Measurements from ENCODE around the gene PTPRG.

PTPRG gene

GRCh38 chr3:62127116-62127515, 565.7 kb downstream of the PTPRG start:
- H3K9me3 ChIP-seq (ENCODE audit: severe bottlenecking) = no peaks in the 10 kb centered on the region
- no peak overlapping the region for H3K27ac ChIP-seq (ENCODE audit: poor library complexity, severe bottlenecking)
- no peak for DNase-seq (ENCODE audit: low spot score)
- no peaks in the 10 kb centered on the region for H3K36me3 ChIP-seq (ENCODE audit: low read depth)
- H3K4me1 ChIP-seq (ENCODE audit: insufficient read depth, poor library complexity, severe bottlenecking) = no peaks in the 10 kb centered on the region
- TF ChIP-seq, protein P1, sequence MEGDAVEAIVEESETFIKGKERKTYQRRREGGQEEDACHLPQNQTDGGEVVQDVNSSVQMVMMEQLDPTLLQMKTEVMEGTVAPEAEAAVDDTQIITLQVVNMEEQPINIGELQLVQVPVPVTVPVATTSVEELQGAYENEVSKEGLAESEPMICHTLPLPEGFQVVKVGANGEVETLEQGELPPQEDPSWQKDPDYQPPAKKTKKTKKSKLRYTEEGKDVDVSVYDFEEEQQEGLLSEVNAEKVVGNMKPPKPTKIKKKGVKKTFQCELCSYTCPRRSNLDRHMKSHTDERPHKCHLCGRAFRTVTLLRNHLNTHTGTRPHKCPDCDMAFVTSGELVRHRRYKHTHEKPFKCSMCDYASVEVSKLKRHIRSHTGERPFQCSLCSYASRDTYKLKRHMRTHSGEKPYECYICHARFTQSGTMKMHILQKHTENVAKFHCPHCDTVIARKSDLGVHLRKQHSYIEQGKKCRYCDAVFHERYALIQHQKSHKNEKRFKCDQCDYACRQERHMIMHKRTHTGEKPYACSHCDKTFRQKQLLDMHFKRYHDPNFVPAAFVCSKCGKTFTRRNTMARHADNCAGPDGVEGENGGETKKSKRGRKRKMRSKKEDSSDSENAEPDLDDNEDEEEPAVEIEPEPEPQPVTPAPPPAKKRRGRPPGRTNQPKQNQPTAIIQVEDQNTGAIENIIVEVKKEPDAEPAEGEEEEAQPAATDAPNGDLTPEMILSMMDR (IDR thresholded peaks at IDR 0.05; ENCODE audit: poor library complexity, severe bottlenecking) = no peak
- no peaks in the 10 kb centered on the region for H3K27me3 ChIP-seq (ENCODE audit: insufficient read depth, poor library complexity, severe bottlenecking)
- no peak overlapping the region for H3K4me3 ChIP-seq (ENCODE audit: severe bottlenecking)
- ATAC-seq (ENCODE audit: low read depth) = no peak

DNA sequence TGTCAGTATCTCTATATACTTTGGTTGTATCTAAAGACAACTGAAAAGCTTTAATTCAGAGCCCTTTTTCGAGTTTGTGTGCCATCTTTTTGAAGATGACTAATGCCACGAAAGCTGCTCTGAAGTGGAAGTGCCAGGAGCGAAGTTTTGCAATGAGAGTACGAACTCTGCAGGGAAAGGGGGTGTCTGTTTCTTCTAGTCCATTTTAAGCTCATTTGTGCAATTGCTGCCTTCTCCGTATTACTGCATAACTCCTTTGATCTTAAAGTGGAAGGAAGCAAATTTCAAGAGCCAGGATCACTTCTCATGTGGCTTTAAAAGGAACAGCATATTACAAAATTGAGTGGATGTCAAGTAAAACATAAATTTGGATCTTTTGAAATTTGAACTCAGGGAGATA, 566.7 kb downstream of the PTPRG start:
- no peak for ATAC-seq (ENCODE audit: low read depth)
- TF ChIP-seq, protein P1 (IDR thresholded peaks at IDR 0.05; ENCODE audit: poor library complexity, severe bottlenecking) = no peak

GRCh38 chr3:62128681-62129080, 567.3 kb downstream of the PTPRG start:
- H3K36me3 ChIP-seq (ENCODE audit: low read depth) = no peaks in the 10 kb centered on the region
- H3K4me3 ChIP-seq (ENCODE audit: severe bottlenecking) = no peak overlapping the region
- H3K4me1 ChIP-seq (ENCODE audit: insufficient read depth, poor library complexity, severe bottlenecking) = no peaks in the 10 kb centered on the region
- ATAC-seq (ENCODE audit: low read depth) = no peak
- DNase-seq (ENCODE audit: low spot score) = no peak
- H3K9me3 ChIP-seq (ENCODE audit: severe bottlenecking) = no peaks in the 10 kb centered on the region
- no peaks in the 10 kb centered on the region for H3K27me3 ChIP-seq (ENCODE audit: insufficient read depth, poor library complexity, severe bottlenecking)
- TF ChIP-seq, protein P1 (IDR thresholded peaks at IDR 0.05; ENCODE audit: poor library complexity, severe bottlenecking) = no peak
- no peak overlapping the region for H3K27ac ChIP-seq (ENCODE audit: poor library complexity, severe bottlenecking)

More for the DNA sequence above, 566.7 kb downstream of the PTPRG start:
- Histone ChIP-seq H3K27ac (ENCODE audit: poor library complexity, severe bottlenecking) (no peak overlapping the region), H3K4me3 (ENCODE audit: severe bottlenecking) (no peak overlapping the region), H3K4me1 (ENCODE audit: insufficient read depth, poor library complexity, severe bottlenecking) (no peaks in the 10 kb centered on the region), H3K36me3 (ENCODE audit: low read depth) (no peaks in the 10 kb centered on the region), H3K9me3 (ENCODE audit: severe bottlenecking) (no peaks in the 10 kb centered on the region), H3K27me3 (ENCODE audit: insufficient read depth, poor library complexity, severe bottlenecking) (no peaks in the 10 kb centered on the region)
- DNase-seq (ENCODE audit: low spot score) = no peak

DNA sequence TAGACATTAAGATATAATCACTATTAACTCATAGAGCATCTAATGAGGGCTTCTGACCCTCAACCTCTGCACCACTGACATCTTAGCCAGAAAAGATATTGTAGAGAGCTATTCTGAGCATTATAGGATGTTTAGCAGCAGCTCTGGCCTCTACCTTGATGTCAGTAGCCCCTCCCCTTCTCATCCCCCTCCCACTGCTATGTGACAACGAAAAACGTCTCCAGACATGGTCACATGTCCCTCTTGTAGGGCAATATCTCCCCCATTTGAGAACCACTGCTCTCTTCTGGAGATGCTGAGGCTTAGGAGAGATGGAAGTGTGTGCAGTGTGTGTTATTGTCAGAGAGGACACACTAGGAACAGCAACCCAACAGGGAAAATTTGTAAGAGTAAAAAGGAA, 569.7 kb downstream of the PTPRG start:
- ATAC-seq (ENCODE audit: low read depth) (no peak), DNase-seq (ENCODE audit: low spot score) (no peak)
- Histone ChIP-seq H3K27ac (ENCODE audit: poor library complexity, severe bottlenecking) (no peak overlapping the region), H3K27me3 (ENCODE audit: insufficient read depth, poor library complexity, severe bottlenecking) (no peaks in the 10 kb centered on the region), H3K9me3 (ENCODE audit: severe bottlenecking) (no peaks in the 10 kb centered on the region), H3K36me3 (ENCODE audit: low read depth) (no peaks in the 10 kb centered on the region), H3K4me3 (ENCODE audit: severe bottlenecking) (no peak overlapping the region), H3K4me1 (ENCODE audit: insufficient read depth, poor library complexity, severe bottlenecking) (peaks cover 7% of the 10 kb centered on the region)
- TF ChIP-seq, protein P1 (IDR thresholded peaks at IDR 0.05; ENCODE audit: poor library complexity, severe bottlenecking) = no peak

DNA sequence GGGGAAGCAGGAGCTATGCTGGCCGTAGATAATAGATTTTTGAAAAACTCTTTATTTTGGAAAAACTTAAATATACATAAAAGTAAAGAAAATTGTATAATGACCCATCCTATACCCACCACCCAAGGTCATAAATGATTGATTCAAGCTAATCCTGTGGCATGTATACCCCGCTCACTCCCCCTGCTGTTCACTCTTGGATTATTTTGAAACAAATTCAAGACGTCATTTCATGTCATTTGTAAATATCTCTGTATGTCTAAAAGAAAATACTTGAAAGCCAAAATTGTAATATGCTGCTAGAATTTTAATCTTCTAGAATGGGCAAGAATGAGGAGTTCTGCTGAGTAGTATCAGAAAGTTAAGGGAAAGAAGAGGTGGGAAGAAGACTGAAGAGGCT, 570.2 kb downstream of the PTPRG start:
- no peaks in the 10 kb centered on the region for H3K27me3 ChIP-seq (ENCODE audit: insufficient read depth, poor library complexity, severe bottlenecking)
- DNase-seq (ENCODE audit: low spot score) (no peak), ATAC-seq (ENCODE audit: low read depth) (no peak)
- no peaks in the 10 kb centered on the region for H3K9me3 ChIP-seq (ENCODE audit: severe bottlenecking)
- H3K36me3 ChIP-seq (ENCODE audit: low read depth) = no peaks in the 10 kb centered on the region
- TF ChIP-seq, protein P1 (IDR thresholded peaks at IDR 0.05; ENCODE audit: poor library complexity, severe bottlenecking) = no peak
- H3K4me3 ChIP-seq (ENCODE audit: severe bottlenecking) = no peak overlapping the region
- H3K27ac ChIP-seq (ENCODE audit: poor library complexity, severe bottlenecking) = no peak overlapping the region
- H3K4me1 ChIP-seq (ENCODE audit: insufficient read depth, poor library complexity, severe bottlenecking) = peaks cover 7% of the 10 kb centered on the region

Measured in RWPE2 (cell line).